Ishikawa (cell line): ENCODE results near the gene PPP6R3.

Source experiments
- CEBPB ChIP-seq: IDR thresholded peaks from 2 replicates; pipeline ENCODE4 v1.6.1; 2012
- CREB1 ChIP-seq: IDR thresholded peaks from 2 replicates; pipeline ENCODE4 v1.6.1; 2012; ENCODE audit warnings: low read depth
- EGR1 ChIP-seq: IDR thresholded peaks from 2 replicates; pipeline ENCODE4 v1.6.1; 2012
- EP300 ChIP-seq: IDR thresholded peaks from 2 replicates; pipeline ENCODE4 v1.6.1; 2012; ENCODE audit warnings: borderline replicate concordance
- FOXM1 ChIP-seq: IDR thresholded peaks from 2 replicates; pipeline ENCODE4 v1.6.1; 2012; ENCODE audit warnings: low read depth, borderline replicate concordance
- NFIC ChIP-seq: IDR thresholded peaks from 2 replicates; pipeline ENCODE4 v1.6.1; 2012
- RAD21 ChIP-seq: IDR thresholded peaks from 2 replicates; pipeline ENCODE4 v1.6.1; 2012; ENCODE audit warnings: low read depth
- TAF1 ChIP-seq: IDR thresholded peaks from 2 replicates; pipeline ENCODE4 v1.6.1; 2012; ENCODE audit warnings: low read depth, mild to moderate bottlenecking
- TEAD4 ChIP-seq: IDR thresholded peaks from 2 replicates; pipeline ENCODE4 v1.6.1; 2012
- YY1 ChIP-seq: IDR thresholded peaks from 2 replicates; pipeline ENCODE4 v1.6.1; 2012; ENCODE audit warnings: low read depth
- ZBTB7A ChIP-seq: IDR thresholded peaks from 2 replicates; pipeline ENCODE4 v1.6.1; 2012; ENCODE audit warnings: low read depth
- TF ChIP-seq, protein P1 (sequence below): IDR thresholded peaks from 2 replicates; pipeline ENCODE4 v1.6.1; 2012
- TF ChIP-seq, protein P2 (sequence below): IDR thresholded peaks from 2 replicates; pipeline ENCODE4 v1.6.1; 2012; ENCODE audit warnings: low read depth, mild to moderate bottlenecking

DNA sequence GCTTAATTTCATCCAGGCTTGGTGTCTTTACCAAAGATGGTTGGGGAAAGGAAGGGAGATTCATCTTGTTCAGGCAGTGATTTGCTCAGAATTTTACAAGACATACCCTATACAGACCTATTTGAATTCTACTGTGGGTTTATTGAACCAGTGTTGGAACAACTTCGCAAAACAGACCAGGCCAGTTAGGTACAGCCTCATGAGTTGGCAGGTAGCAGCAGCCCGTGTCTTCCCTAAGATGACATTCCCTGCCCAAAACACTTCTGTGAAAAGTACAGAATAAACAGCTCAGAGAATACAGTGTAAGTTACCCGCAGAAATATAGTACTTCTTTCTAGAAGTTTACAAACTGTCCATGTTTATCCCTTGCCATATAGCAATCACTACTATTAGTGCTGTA, 121.3 kb downstream of the PPP6R3 start:
- TF ChIP-seq EP300 (no peak), CEBPB (no peak), RAD21 (no peak), EGR1 (no peak), FOXM1 (no peak), ZBTB7A (no peak), YY1 (no peak), TEAD4 (no peak), CREB1 (no peak), TAF1 (no peak), NFIC (no peak)
- TF ChIP-seq, protein P1, sequence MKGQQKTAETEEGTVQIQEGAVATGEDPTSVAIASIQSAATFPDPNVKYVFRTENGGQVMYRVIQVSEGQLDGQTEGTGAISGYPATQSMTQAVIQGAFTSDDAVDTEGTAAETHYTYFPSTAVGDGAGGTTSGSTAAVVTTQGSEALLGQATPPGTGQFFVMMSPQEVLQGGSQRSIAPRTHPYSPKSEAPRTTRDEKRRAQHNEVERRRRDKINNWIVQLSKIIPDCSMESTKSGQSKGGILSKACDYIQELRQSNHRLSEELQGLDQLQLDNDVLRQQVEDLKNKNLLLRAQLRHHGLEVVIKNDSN, result no peak
- TF ChIP-seq, protein P2, sequence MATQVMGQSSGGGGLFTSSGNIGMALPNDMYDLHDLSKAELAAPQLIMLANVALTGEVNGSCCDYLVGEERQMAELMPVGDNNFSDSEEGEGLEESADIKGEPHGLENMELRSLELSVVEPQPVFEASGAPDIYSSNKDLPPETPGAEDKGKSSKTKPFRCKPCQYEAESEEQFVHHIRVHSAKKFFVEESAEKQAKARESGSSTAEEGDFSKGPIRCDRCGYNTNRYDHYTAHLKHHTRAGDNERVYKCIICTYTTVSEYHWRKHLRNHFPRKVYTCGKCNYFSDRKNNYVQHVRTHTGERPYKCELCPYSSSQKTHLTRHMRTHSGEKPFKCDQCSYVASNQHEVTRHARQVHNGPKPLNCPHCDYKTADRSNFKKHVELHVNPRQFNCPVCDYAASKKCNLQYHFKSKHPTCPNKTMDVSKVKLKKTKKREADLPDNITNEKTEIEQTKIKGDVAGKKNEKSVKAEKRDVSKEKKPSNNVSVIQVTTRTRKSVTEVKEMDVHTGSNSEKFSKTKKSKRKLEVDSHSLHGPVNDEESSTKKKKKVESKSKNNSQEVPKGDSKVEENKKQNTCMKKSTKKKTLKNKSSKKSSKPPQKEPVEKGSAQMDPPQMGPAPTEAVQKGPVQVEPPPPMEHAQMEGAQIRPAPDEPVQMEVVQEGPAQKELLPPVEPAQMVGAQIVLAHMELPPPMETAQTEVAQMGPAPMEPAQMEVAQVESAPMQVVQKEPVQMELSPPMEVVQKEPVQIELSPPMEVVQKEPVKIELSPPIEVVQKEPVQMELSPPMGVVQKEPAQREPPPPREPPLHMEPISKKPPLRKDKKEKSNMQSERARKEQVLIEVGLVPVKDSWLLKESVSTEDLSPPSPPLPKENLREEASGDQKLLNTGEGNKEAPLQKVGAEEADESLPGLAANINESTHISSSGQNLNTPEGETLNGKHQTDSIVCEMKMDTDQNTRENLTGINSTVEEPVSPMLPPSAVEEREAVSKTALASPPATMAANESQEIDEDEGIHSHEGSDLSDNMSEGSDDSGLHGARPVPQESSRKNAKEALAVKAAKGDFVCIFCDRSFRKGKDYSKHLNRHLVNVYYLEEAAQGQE, result no peak
